ENCODE results near the gene DDX4.

GRCh38 chr5:55858104-55858503, 120.2 kb downstream of the DDX4 start:
- no peak for TF ChIP-seq CTCF (conservative IDR thresholded peaks at IDR 0.05)
- no peak for TF ChIP-seq ZFX (IDR thresholded peaks at IDR 0.05)

Measured in C4-2B (cell line).